Measurements from ENCODE around the gene COX10.
"Not testable (repeated sequence)": the region's sequence is repeated elsewhere in the genome, so short reads cannot be mapped to it uniquely, and the experiment has no call there.

The COX10 gene

GRCh38 chr17:14179951-14180350 lies 110.6 kb downstream of the COX10 start:
- not testable (repeated sequence) for DNase-seq

- not testable (repeated sequence) for DNase-seq
Measured at GRCh38 chr17:14182084-14182483, 112.8 kb downstream of the COX10 start.

- DNase-seq = not testable (repeated sequence)
Measured at GRCh38 chr17:14184536-14184935, 115.2 kb downstream of the COX10 start.

- DNase-seq = not testable (repeated sequence)
Measured at GRCh38 chr17:14186443-14186842, 117.1 kb downstream of the COX10 start.

GRCh38 chr17:14190774-14191173 lies 121.5 kb downstream of the COX10 start:
- not testable (repeated sequence) for DNase-seq

GRCh38 chr17:14191469-14191868 lies 122.2 kb downstream of the COX10 start:
- DNase-seq = not testable (repeated sequence)

- DNase-seq = not testable (repeated sequence)
Measured at GRCh38 chr17:14192039-14192438, 122.7 kb downstream of the COX10 start.

GRCh38 chr17:14192636-14193344 lies 123.5 kb downstream of the COX10 start:
- DNase-seq = not testable (repeated sequence)

GRCh38 chr17:14196377-14196997 lies 127.2 kb downstream of the COX10 start:
- DNase-seq = no peak

GRCh38 chr17:14197057-14197456 lies 127.8 kb downstream of the COX10 start:
- DNase-seq = no peak

- peak; percentile 22 for DNase-seq
Measured at GRCh38 chr17:14197586-14197985, 128.3 kb downstream of the COX10 start.

GRCh38 chr17:14198013-14198412 lies 128.7 kb downstream of the COX10 start:
- no peak for DNase-seq

GRCh38 chr17:14198575-14198974 lies 129.3 kb downstream of the COX10 start:
- DNase-seq = no peak

- DNase-seq = no peak
Measured at GRCh38 chr17:14199601-14200000, 130.3 kb downstream of the COX10 start.

GRCh38 chr17:14200354-14200753 lies 131.1 kb downstream of the COX10 start:
- no peak for DNase-seq

GRCh38 chr17:14201021-14201987 lies 132.0 kb downstream of the COX10 start:
- DNase-seq = peak; percentile 50

GRCh38 chr17:14201988-14202380 lies 132.7 kb downstream of the COX10 start:
- no peak for DNase-seq

GRCh38 chr17:14202388-14203166 lies 133.3 kb downstream of the COX10 start:
- DNase-seq = no peak

- DNase-seq = no peak
Measured at GRCh38 chr17:14203388-14203787, 134.1 kb downstream of the COX10 start.

GRCh38 chr17:14204084-14204483 lies 134.8 kb downstream of the COX10 start:
- DNase-seq = no peak

GRCh38 chr17:14204546-14204945 lies 135.2 kb downstream of the COX10 start:
- DNase-seq = no peak

GRCh38 chr17:14205380-14205779 lies 136.1 kb downstream of the COX10 start:
- DNase-seq = no peak

All from T-helper 9 cell (primary cell).